PFSK-1 (cell line): ENCODE data around the gene GRIN1.

Source experiments
- FOXP2 ChIP-seq: optimal IDR thresholded peaks from 2 replicates; pipeline ENCODE3; 2011; ENCODE audit warnings: borderline replicate concordance, control low read depth, inconsistent platforms; ENCODE audit not compliant: insufficient read depth; ENCODE audit errors: extremely low read length, extremely low read depth
- POLR2AphosphoS5 ChIP-seq: IDR thresholded peaks from 2 replicates; pipeline ENCODE4 v1.6.1; 2012; ENCODE audit warnings: low read depth, mild to moderate bottlenecking, control low read depth, low read length, moderate library complexity
- TAF1 ChIP-seq: IDR thresholded peaks from 2 replicates; pipeline ENCODE4 v1.6.1; 2012; ENCODE audit warnings: low read length, control low read depth, borderline replicate concordance; ENCODE audit not compliant: insufficient read depth
- TF ChIP-seq, protein P1 (sequence below), 2 experiments: IDR thresholded peaks; 2 replicates each; pipeline versions ENCODE4 v1.6.1 to v1.8.0; 2011 to 2012; ENCODE audit warnings: low read depth in 2 of 2, low read length in 2 of 2, control low read depth in 1 of 2, inconsistent platforms in 1 of 2, mild to moderate bottlenecking in 1 of 2, moderate library complexity in 1 of 2; ENCODE audit not compliant: insufficient read depth in 1 of 2

GRCh38 chr9:137168573-137168903 is 29.6 kb downstream of the GRIN1 start:
- TF ChIP-seq FOXP2 = no peak
- TF ChIP-seq TAF1 = no peak
- TF ChIP-seq, protein P1, sequence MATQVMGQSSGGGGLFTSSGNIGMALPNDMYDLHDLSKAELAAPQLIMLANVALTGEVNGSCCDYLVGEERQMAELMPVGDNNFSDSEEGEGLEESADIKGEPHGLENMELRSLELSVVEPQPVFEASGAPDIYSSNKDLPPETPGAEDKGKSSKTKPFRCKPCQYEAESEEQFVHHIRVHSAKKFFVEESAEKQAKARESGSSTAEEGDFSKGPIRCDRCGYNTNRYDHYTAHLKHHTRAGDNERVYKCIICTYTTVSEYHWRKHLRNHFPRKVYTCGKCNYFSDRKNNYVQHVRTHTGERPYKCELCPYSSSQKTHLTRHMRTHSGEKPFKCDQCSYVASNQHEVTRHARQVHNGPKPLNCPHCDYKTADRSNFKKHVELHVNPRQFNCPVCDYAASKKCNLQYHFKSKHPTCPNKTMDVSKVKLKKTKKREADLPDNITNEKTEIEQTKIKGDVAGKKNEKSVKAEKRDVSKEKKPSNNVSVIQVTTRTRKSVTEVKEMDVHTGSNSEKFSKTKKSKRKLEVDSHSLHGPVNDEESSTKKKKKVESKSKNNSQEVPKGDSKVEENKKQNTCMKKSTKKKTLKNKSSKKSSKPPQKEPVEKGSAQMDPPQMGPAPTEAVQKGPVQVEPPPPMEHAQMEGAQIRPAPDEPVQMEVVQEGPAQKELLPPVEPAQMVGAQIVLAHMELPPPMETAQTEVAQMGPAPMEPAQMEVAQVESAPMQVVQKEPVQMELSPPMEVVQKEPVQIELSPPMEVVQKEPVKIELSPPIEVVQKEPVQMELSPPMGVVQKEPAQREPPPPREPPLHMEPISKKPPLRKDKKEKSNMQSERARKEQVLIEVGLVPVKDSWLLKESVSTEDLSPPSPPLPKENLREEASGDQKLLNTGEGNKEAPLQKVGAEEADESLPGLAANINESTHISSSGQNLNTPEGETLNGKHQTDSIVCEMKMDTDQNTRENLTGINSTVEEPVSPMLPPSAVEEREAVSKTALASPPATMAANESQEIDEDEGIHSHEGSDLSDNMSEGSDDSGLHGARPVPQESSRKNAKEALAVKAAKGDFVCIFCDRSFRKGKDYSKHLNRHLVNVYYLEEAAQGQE (IDR thresholded peaks at IDR 0.05; ENCODE audit: insufficient read depth in 1 of 2, low read depth in 2 of 2, low read length in 2 of 2) = no peak
- no peak for TF ChIP-seq POLR2AphosphoS5
